Stimulated activated CD4-positive, alpha-beta T cell treated with anti-CD3 and anti-CD28 coated beads, Interleukin-4, amount 100 ng/mL, for 24 hours (primary cell): ENCODE data around the gene TBX18.

ENCODE experiments used
- DNase-seq: peaks from one replicate; pipeline ENCODE4 v3.0.0-alpha.2; 2020

TBX18 gene

GRCh38 chr6:84743616-84744015 lies 20.8 kb downstream of the TBX18 start:
- no peak for DNase-seq

- DNase-seq: no peak
Measured at GRCh38 chr6:84740385-84740784, 24.0 kb downstream of the TBX18 start.

GRCh38 chr6:84739866-84740208 lies 24.6 kb downstream of the TBX18 start:
- DNase-seq: no peak

- no peak for DNase-seq
Measured at GRCh38 chr6:84738996-84739865, 25.2 kb downstream of the TBX18 start.

- no peak for DNase-seq
Measured at GRCh38 chr6:84733889-84734288, 30.5 kb downstream of the TBX18 start.

- no peak for DNase-seq
Measured at GRCh38 chr6:84731901-84732300, 32.5 kb downstream of the TBX18 start.

- no peak for DNase-seq
Measured at GRCh38 chr6:84731401-84731800, 33.0 kb downstream of the TBX18 start.

GRCh38 chr6:84728602-84729001 lies 35.8 kb downstream of the TBX18 start:
- no peak for DNase-seq

GRCh38 chr6:84719152-84719551 lies 45.2 kb downstream of the TBX18 start:
- no peak for DNase-seq

- no peak for DNase-seq
Measured at GRCh38 chr6:84718038-84718955, 46.1 kb downstream of the TBX18 start.

GRCh38 chr6:84709121-84709520 lies 55.3 kb downstream of the TBX18 start:
- no peak for DNase-seq

- DNase-seq: no peak
Measured at GRCh38 chr6:84707171-84707570, 57.2 kb downstream of the TBX18 start.

GRCh38 chr6:84696166-84696565 lies 68.2 kb downstream of the TBX18 start:
- no peak for DNase-seq

- no peak for DNase-seq
Measured at GRCh38 chr6:84691978-84692623, 72.3 kb downstream of the TBX18 start.

- no peak for DNase-seq
Measured at GRCh38 chr6:84688141-84688873, 76.1 kb downstream of the TBX18 start.

GRCh38 chr6:84687431-84687830 lies 77.0 kb downstream of the TBX18 start:
- DNase-seq: no peak

GRCh38 chr6:84685983-84686584 lies 78.3 kb downstream of the TBX18 start:
- no peak for DNase-seq

- no peak for DNase-seq
Measured at GRCh38 chr6:84681693-84682326, 82.6 kb downstream of the TBX18 start.

- no peak for DNase-seq
Measured at GRCh38 chr6:84675651-84676050, 88.7 kb downstream of the TBX18 start.

GRCh38 chr6:84674395-84674794 lies 90.0 kb downstream of the TBX18 start:
- DNase-seq: no peak

GRCh38 chr6:84671183-84671582 lies 93.2 kb downstream of the TBX18 start:
- DNase-seq: no peak

- no peak for DNase-seq
Measured at GRCh38 chr6:84669945-84670344, 94.5 kb downstream of the TBX18 start.
